NCI-H1694 treated with DMSO at 0.1 percent for 48 hours (cell line): ENCODE measurements around the gene UBAC2.
"Not testable (repeated sequence)": the region's sequence is repeated elsewhere in the genome, so short reads cannot be mapped to it uniquely, and the experiment has no call there.

Experiments used
- DNase-seq: peaks from one replicate; lab custom pipeline; 2025; lab: John Stamatoyannopoulos, UW

UBAC2 gene

GRCh38 chr13:99185606-99186005 is 15.0 kb upstream of the UBAC2 start:
- DNase-seq: no peak

- DNase-seq: no peak
Observed at GRCh38 chr13:99190147-99190985, 10.3 kb upstream of the UBAC2 start.

GRCh38 chr13:99191336-99191899 is 9.2 kb upstream of the UBAC2 start:
- no peak for DNase-seq

- DNase-seq: no peak
Observed at GRCh38 chr13:99191900-99192399, 8.7 kb upstream of the UBAC2 start.

GRCh38 chr13:99192480-99192879 is 8.2 kb upstream of the UBAC2 start:
- DNase-seq: no peak

GRCh38 chr13:99193152-99193551 is 7.5 kb upstream of the UBAC2 start:
- no peak for DNase-seq

- no peak for DNase-seq
Observed at GRCh38 chr13:99196466-99197116, 4.1 kb upstream of the UBAC2 start.

- no peak for DNase-seq
Observed at GRCh38 chr13:99197117-99197651, 3.5 kb upstream of the UBAC2 start.

- DNase-seq: no peak
Observed at GRCh38 chr13:99199541-99200431, 868 bp upstream of the UBAC2 start.

GRCh38 chr13:99203601-99204579 is 3.2 kb downstream of the UBAC2 start:
- no peak for DNase-seq

- DNase-seq: no peak
Observed at GRCh38 chr13:99205621-99206220, 5.1 kb downstream of the UBAC2 start.

GRCh38 chr13:99206226-99206625 is 5.6 kb downstream of the UBAC2 start:
- DNase-seq: no peak

- no peak for DNase-seq
Observed at GRCh38 chr13:99206873-99207272, 6.2 kb downstream of the UBAC2 start.

GRCh38 chr13:99207511-99207910 is 6.9 kb downstream of the UBAC2 start:
- DNase-seq: no peak

- no peak for DNase-seq
Observed at GRCh38 chr13:99208185-99208584, 7.5 kb downstream of the UBAC2 start.

GRCh38 chr13:99208845-99209527 is 8.3 kb downstream of the UBAC2 start:
- DNase-seq: no peak

- DNase-seq: not testable (repeated sequence)
Observed at GRCh38 chr13:99210627-99211026, 10.0 kb downstream of the UBAC2 start.

- DNase-seq: no peak
Observed at GRCh38 chr13:99211421-99212035, 10.9 kb downstream of the UBAC2 start.

- DNase-seq: no peak
Observed at GRCh38 chr13:99214232-99214631, 13.6 kb downstream of the UBAC2 start.
